Central memory CD8-positive, alpha-beta T cell (primary cell): Measurements from ENCODE around the gene ASB7.

Experiments used
- ATAC-seq: fragments of 150-1000 bp; cut with Tn5 transposase; replicated peaks from 2 replicates; pipeline ENCODE4 v1.10.0; 2022; ENCODE audit warnings: mild to moderate bottlenecking, moderate FRiP score, moderate number of reproducible peaks; ENCODE audit not compliant: poor library complexity, severe bottlenecking; ENCODE audit errors: extremely low read depth
- DNase-seq, 2 donors: peaks; one replicate each; pipeline ENCODE4 v3.0.0; 2021; ENCODE audit warnings: low spot score in 2 of 2
- H3K27ac Mint-ChIP-seq: one replicate; pipeline ENCODE4 v1.8.0; 2022; ENCODE audit warnings: low read depth, mild to moderate bottlenecking, moderate library complexity, mixed read lengths
- H3K27me3 Mint-ChIP-seq: one replicate; pipeline ENCODE4 v1.8.0; 2022; ENCODE audit warnings: mixed read lengths
- H3K36me3 Mint-ChIP-seq: one replicate; pipeline ENCODE4 v1.8.0; 2022; ENCODE audit warnings: mild to moderate bottlenecking, moderate library complexity, mixed read lengths; ENCODE audit not compliant: insufficient read depth
- H3K4me1 Mint-ChIP-seq: one replicate; pipeline ENCODE4 v1.8.0; 2022; ENCODE audit warnings: mixed read lengths
- H3K4me3 Mint-ChIP-seq: one replicate; pipeline ENCODE4 v1.8.0; 2022; ENCODE audit warnings: mild to moderate bottlenecking, moderate library complexity, mixed read lengths
- H3K9me3 Mint-ChIP-seq: one replicate; pipeline ENCODE4 v1.8.0; 2022; ENCODE audit warnings: mixed read lengths

The ASB7 gene

DNA sequence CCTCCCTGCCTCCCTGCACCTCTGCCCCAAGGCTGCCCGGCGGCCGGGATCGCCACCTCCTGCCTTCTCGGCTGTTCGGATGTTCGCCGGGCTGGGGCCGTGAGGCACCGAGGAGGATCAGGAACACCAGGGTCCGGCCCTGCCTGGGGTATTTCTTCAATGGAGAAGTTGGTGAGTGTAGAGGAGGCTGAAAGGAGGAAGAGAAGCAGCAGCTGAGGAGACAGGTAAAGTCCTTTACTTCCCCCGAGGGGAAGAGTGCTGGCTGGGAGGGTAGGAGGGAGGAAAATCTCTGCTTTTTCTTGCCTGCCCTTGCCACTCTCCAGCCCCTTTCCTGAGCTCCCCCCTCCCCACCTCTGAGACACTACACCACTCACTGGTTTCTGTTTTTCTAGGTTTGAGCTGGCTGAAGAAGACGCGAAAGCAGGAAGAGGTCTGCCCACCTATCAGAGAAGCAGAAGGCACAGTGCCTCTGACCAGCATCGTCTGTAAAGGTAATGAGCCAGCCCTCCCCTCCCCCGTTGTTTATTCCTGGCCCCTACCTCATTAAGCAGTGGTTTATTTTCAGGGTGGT, 519 bp downstream of the ASB7 start:
- ATAC-seq (peak; percentile 11), DNase-seq (peak in 1 of 2 donors; percentile 13)
- peaks cover 41% of the 10 kb centered on the region for H3K4me1 Mint-ChIP-seq
- H3K27me3 Mint-ChIP-seq = no peaks in the 10 kb centered on the region
- H3K36me3 Mint-ChIP-seq = peaks cover 20% of the 10 kb centered on the region
- no peaks in the 10 kb centered on the region for H3K9me3 Mint-ChIP-seq
- H3K4me3 Mint-ChIP-seq = no peak overlapping the region
- H3K27ac Mint-ChIP-seq = no peak overlapping the region

DNA sequence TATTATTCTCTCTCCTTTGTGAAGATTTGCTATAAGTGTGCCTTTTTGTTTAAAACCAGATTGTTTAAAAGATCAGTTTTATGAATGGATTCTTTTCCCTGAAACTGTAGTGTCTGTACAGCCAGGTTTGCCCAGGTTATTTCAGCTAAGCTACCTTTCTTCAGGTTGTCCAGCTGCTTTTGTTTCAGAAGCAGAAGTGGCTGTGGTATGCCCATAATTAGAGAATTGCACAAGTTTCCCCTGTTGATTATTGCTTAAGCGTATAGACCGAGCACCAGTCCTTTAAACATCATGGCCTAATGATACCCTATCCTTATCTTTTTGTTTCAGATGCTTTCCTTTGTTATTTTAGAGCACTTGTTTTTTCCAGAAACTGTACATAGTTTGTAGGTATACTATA, 10.2 kb downstream of the ASB7 start:
- no peak for ATAC-seq
- H3K27me3 Mint-ChIP-seq = no peaks in the 10 kb centered on the region

GRCh38 chr15:100613208-100613607, 10.8 kb downstream of the ASB7 start:
- DNase-seq = no peak
- Mint-ChIP-seq H3K27me3 (no peaks in the 10 kb centered on the region), H3K9me3 (no peaks in the 10 kb centered on the region), H3K4me1 (peaks cover 32% of the 10 kb centered on the region), H3K27ac (no peak overlapping the region), H3K4me3 (no peak overlapping the region), H3K36me3 (peaks cover 55% of the 10 kb centered on the region)
- no peak for ATAC-seq

More for the DNA sequence above, 10.2 kb downstream of the ASB7 start:
- Mint-ChIP-seq H3K9me3 (no peaks in the 10 kb centered on the region), H3K4me1 (peaks cover 30% of the 10 kb centered on the region), H3K4me3 (no peak overlapping the region), H3K36me3 (peaks cover 57% of the 10 kb centered on the region), H3K27ac (no peak overlapping the region)
- DNase-seq = no peak

DNA sequence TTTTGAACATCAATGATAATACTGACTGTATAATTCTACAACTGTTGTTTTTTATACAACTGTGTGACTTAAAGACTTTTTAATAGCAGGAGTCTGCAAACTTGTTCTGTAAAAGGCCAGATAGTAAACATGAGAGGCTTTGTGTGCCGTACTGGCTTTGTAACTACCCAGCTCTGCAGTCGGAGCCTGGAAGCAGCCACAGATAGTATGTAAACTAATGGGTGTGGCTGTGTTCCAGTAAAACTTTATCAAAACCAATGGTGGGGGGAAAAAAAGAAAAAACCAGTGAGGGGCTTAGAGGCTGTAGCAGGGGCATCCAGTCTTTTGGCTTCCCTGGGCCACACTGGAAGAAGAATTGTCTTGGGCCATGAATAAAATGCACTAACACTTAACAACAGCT, 11.9 kb downstream of the ASB7 start:
- no peaks in the 10 kb centered on the region for H3K27me3 Mint-ChIP-seq
- no peaks in the 10 kb centered on the region for H3K9me3 Mint-ChIP-seq
- peaks cover 57% of the 10 kb centered on the region for H3K36me3 Mint-ChIP-seq
- ATAC-seq (no peak), DNase-seq (no peak)
- H3K27ac Mint-ChIP-seq = no peak overlapping the region
- H3K4me1 Mint-ChIP-seq = peaks cover 32% of the 10 kb centered on the region
- H3K4me3 Mint-ChIP-seq = no peak overlapping the region

DNA sequence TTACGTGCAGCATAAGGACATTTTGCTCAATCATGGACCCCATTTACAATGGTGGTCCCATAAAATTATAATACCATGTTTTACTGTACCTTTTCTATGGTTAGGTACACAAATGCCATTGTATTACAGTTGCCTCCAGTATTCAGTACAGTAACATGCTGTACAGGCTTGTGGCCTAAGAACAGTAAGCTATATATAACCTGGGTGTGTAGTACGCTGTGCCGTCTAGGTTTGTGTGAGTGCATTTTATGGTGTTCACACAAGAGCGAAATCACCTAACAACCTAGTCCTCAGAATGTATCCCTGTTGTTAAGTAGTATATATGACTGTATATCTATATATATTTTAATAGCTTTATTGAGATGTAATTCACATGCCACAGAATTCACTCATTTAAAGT, 12.5 kb downstream of the ASB7 start:
- no peak for ATAC-seq
- Mint-ChIP-seq H3K27me3 (no peaks in the 10 kb centered on the region), H3K4me1 (peaks cover 32% of the 10 kb centered on the region), H3K9me3 (no peaks in the 10 kb centered on the region), H3K36me3 (peaks cover 56% of the 10 kb centered on the region), H3K4me3 (no peak overlapping the region), H3K27ac (no peak overlapping the region)
- no peak for DNase-seq

DNA sequence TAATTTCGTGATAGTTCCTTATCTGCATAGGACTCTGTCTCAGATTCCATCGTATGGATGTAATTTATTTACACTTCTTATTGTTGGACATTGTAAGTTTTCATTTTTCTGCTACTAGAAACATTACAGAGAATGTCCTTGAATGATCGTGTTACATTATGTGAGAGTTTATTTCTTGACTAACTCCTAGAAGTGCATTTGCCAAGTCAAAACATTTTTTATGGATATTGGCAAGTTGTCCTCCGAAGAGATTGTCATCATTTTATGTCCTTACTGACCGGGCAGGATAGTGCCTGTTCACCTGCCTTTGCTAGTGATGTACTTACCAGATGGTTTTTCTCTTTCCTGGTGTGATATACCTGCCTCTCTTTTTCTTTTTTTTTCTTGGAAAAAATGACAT, 13.4 kb downstream of the ASB7 start:
- H3K4me3 Mint-ChIP-seq = no peak overlapping the region
- no peaks in the 10 kb centered on the region for H3K27me3 Mint-ChIP-seq
- DNase-seq (no peak), ATAC-seq (no peak)
- peaks cover 32% of the 10 kb centered on the region for H3K4me1 Mint-ChIP-seq
- no peaks in the 10 kb centered on the region for H3K9me3 Mint-ChIP-seq
- peaks cover 55% of the 10 kb centered on the region for H3K36me3 Mint-ChIP-seq
- H3K27ac Mint-ChIP-seq = no peak overlapping the region

DNA sequence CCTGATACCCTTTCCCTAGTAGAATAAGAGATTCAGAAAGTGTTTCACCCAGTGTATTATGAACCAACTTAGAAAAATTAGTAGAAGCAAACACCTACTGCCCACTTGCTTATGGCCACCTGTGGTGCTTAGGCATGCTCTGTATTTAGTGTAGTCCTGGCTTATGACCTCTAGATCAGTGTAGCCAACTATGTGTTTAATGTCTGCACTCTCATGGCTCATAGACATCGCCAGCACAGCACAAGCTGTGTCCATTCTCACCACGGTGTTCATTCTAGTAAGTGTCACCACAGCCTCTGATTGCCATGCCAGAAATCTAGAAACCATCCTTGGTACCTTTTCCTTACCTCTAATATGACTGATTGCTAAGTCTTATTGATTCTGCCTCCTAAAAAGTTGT, 14.3 kb downstream of the ASB7 start:
- H3K9me3 Mint-ChIP-seq = no peaks in the 10 kb centered on the region
- no peak overlapping the region for H3K4me3 Mint-ChIP-seq
- H3K27me3 Mint-ChIP-seq = no peaks in the 10 kb centered on the region
- H3K27ac Mint-ChIP-seq = no peak overlapping the region
- peaks cover 32% of the 10 kb centered on the region for H3K4me1 Mint-ChIP-seq
- H3K36me3 Mint-ChIP-seq = peaks cover 53% of the 10 kb centered on the region
- DNase-seq (no peak), ATAC-seq (no peak)

DNA sequence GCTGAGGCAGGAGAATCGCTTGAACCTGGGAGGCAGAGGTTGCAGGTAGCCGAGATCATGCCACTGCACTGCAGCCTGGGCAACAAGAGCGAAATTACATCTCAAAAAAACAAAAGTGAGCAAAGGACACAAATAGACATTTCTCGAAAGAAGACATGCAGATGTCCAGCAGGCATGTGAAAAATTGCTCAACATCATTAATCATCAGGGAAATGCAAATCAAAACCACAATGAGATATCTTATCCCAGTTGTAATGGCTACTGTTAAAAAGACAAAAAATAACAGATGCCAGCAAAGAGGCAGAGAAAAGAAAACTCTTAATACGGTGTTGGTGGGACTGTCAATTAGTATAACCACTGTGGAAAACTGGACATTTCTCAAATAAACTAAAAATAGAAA, 20.9 kb downstream of the ASB7 start:
- Mint-ChIP-seq H3K27me3 (no peaks in the 10 kb centered on the region), H3K4me1 (peaks cover 9% of the 10 kb centered on the region), H3K36me3 (peaks cover 17% of the 10 kb centered on the region), H3K9me3 (no peaks in the 10 kb centered on the region), H3K4me3 (no peak overlapping the region), H3K27ac (no peak overlapping the region)
- ATAC-seq (no peak), DNase-seq (no peak)

DNA sequence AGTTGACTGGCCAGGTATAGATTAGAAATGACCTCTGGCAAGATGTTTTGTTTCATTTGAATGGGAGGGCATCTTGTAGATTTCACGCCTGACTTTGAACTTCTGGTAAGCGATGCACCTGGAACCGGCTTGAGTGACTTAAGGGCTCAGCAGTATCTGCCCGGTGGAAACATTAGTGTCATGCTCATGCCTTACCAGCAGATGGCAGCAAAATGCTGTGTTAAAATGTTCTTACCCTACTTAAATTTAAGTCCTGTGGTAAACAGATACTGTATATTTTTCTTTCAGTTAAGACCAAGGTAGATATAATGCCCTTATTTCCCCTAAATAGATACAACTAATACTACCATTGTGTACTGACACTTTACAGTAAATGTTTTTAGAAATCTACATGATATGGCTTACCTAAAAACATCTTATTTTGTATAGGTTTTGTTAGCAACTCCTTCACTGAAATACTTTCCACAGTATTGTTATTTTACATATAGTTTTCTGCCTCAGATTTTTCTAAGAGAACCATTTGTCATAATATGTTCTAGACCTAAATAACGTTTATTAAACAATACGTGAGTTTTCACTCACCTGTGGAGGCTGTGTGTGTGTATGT, 25.5 kb downstream of the ASB7 start:
- H3K4me1 Mint-ChIP-seq = peaks cover 23% of the 10 kb centered on the region
- H3K9me3 Mint-ChIP-seq = no peaks in the 10 kb centered on the region
- peak; percentile 46 for ATAC-seq
- peak; percentile 37 to 53 for DNase-seq
- no peaks in the 10 kb centered on the region for H3K27me3 Mint-ChIP-seq
- H3K4me3 Mint-ChIP-seq = no peak overlapping the region
- peaks cover 23% of the 10 kb centered on the region for H3K36me3 Mint-ChIP-seq
- H3K27ac Mint-ChIP-seq = no peak overlapping the region

DNA sequence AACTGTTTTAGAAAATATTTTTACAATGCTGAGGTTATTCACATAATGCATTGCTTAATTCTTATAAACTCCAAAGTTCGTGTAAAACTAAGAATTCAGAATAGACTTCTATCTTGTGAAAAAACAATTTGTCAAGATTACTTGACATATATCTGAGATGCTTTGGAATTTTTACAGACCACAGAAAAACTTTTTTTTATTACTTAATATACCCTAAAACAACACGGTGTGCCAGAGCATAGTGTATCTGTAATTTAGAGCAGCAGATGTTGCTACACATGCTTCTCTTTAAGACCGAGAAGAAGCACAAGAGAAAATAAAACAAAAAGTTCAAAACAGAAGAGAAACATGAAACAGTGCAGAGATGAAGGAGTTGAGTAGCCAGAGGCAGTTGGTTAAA, 26.4 kb downstream of the ASB7 start:
- ATAC-seq (no peak), DNase-seq (no peak)
- Mint-ChIP-seq H3K27me3 (no peaks in the 10 kb centered on the region), H3K27ac (no peak overlapping the region), H3K4me3 (no peak overlapping the region), H3K9me3 (no peaks in the 10 kb centered on the region), H3K36me3 (peaks cover 23% of the 10 kb centered on the region), H3K4me1 (peaks cover 32% of the 10 kb centered on the region)

GRCh38 chr15:100631831-100632230, 29.4 kb downstream of the ASB7 start:
- no peaks in the 10 kb centered on the region for H3K9me3 Mint-ChIP-seq
- ATAC-seq (no peak), DNase-seq (no peak)
- H3K36me3 Mint-ChIP-seq = peaks cover 21% of the 10 kb centered on the region
- H3K4me1 Mint-ChIP-seq = peaks cover 57% of the 10 kb centered on the region
- H3K27ac Mint-ChIP-seq = no peak overlapping the region
- no peak overlapping the region for H3K4me3 Mint-ChIP-seq
- no peaks in the 10 kb centered on the region for H3K27me3 Mint-ChIP-seq

GRCh38 chr15:100633763-100634075, 31.3 kb downstream of the ASB7 start:
- no peak for ATAC-seq
- peaks cover 21% of the 10 kb centered on the region for H3K36me3 Mint-ChIP-seq
- no peaks in the 10 kb centered on the region for H3K9me3 Mint-ChIP-seq
- H3K27ac Mint-ChIP-seq = no peak overlapping the region
- H3K27me3 Mint-ChIP-seq = no peaks in the 10 kb centered on the region
- no peak for DNase-seq
- H3K4me3 Mint-ChIP-seq = no peak overlapping the region
- peaks cover 63% of the 10 kb centered on the region for H3K4me1 Mint-ChIP-seq

GRCh38 chr15:100635406-100636071, 33.1 kb downstream of the ASB7 start:
- Mint-ChIP-seq H3K9me3 (no peaks in the 10 kb centered on the region), H3K27me3 (no peaks in the 10 kb centered on the region), H3K4me1 (peaks cover 70% of the 10 kb centered on the region), H3K36me3 (peaks cover 10% of the 10 kb centered on the region), H3K27ac (no peak overlapping the region), H3K4me3 (no peak overlapping the region)
- ATAC-seq = no peak
- DNase-seq = no peak
